Measurements from ENCODE around the gene CRIP1.

The CRIP1 gene

GRCh38 chr14:105450864-105451720, 35.6 kb upstream of the CRIP1 start:
- DNase-seq (ENCODE audit: low spot score) (no peak), FAIRE-seq (no peak)

- no peak for FAIRE-seq
- DNase-seq (ENCODE audit: low spot score), result no peak
Observed at GRCh38 chr14:105452963-105453362, 33.7 kb upstream of the CRIP1 start.

- FAIRE-seq, result no peak
- no peak for DNase-seq (ENCODE audit: low spot score)
Observed at GRCh38 chr14:105453847-105454246, 32.8 kb upstream of the CRIP1 start.

GRCh38 chr14:105455086-105455640, 31.5 kb upstream of the CRIP1 start:
- DNase-seq (ENCODE audit: low spot score) (no peak), FAIRE-seq (no peak)

GRCh38 chr14:105455766-105456660, 30.7 kb upstream of the CRIP1 start:
- FAIRE-seq, result no peak
- DNase-seq (ENCODE audit: low spot score), result no peak

- DNase-seq (ENCODE audit: low spot score) (no peak), FAIRE-seq (no peak)
Observed at GRCh38 chr14:105456736-105457617, 29.7 kb upstream of the CRIP1 start.

- DNase-seq (ENCODE audit: low spot score) (no peak), FAIRE-seq (no peak)
Observed at GRCh38 chr14:105458010-105458409, 28.7 kb upstream of the CRIP1 start.

GRCh38 chr14:105458571-105458970, 28.1 kb upstream of the CRIP1 start:
- no peak for DNase-seq (ENCODE audit: low spot score)
- FAIRE-seq, result no peak

- DNase-seq (ENCODE audit: low spot score) (no peak), FAIRE-seq (no peak)
Observed at GRCh38 chr14:105460116-105460515, 26.6 kb upstream of the CRIP1 start.

GRCh38 chr14:105460616-105461015, 26.1 kb upstream of the CRIP1 start:
- DNase-seq (ENCODE audit: low spot score) (no peak), FAIRE-seq (no peak)

GRCh38 chr14:105461903-105462302, 24.8 kb upstream of the CRIP1 start:
- FAIRE-seq, result no peak

GRCh38 chr14:105464501-105464900, 22.2 kb upstream of the CRIP1 start:
- DNase-seq (ENCODE audit: low spot score) (no peak), FAIRE-seq (no peak)

More at GRCh38 chr14:105461903-105462302, 24.8 kb upstream of the CRIP1 start:
- DNase-seq (ENCODE audit: low spot score), result no peak

- no peak for FAIRE-seq
- no peak for DNase-seq (ENCODE audit: low spot score)
Observed at GRCh38 chr14:105465209-105466031, 21.3 kb upstream of the CRIP1 start.

GRCh38 chr14:105466531-105467248, 20.0 kb upstream of the CRIP1 start:
- DNase-seq (ENCODE audit: low spot score) (no peak), FAIRE-seq (no peak)

GRCh38 chr14:105467249-105467941, 19.3 kb upstream of the CRIP1 start:
- FAIRE-seq (no peak), DNase-seq (ENCODE audit: low spot score) (no peak)

- no peak for FAIRE-seq
- no peak for DNase-seq (ENCODE audit: low spot score)
Observed at GRCh38 chr14:105467942-105468471, 18.7 kb upstream of the CRIP1 start.

GRCh38 chr14:105468621-105469241, 18.0 kb upstream of the CRIP1 start:
- no peak for DNase-seq (ENCODE audit: low spot score)
- FAIRE-seq, result no peak
